Measurements from ENCODE around the gene IFI27. TPM values are rescaled to one million over a fixed set of nuclear protein-coding genes. Genes with fewer than 3 reads are reported as not detected.
A peak's percentile ranks its signal among the peaks of the same experiment; 100 is the strongest.

Gene IFI27
- total RNA-seq, 1 experiment from 2014 or later = 4.9 TPM

GRCh38 chr14:94129111-94129757 lies 18.7 kb downstream of the IFI27 start, which contains the start of gene IFI27L2:
IFI27L2 (minus strand) TSS chr14:94129604; CDS start chr14:94129564, 40 bp downstream.
- no TSS peak for BruUV-seq (replicated peaks)
- no peak for TF ChIP-seq EZH2 (IDR thresholded peaks at IDR 0.05; ENCODE audit: borderline replicate concordance, low read depth, low read length, poor library complexity, severe bottlenecking)
- TF ChIP-seq, protein P1, sequence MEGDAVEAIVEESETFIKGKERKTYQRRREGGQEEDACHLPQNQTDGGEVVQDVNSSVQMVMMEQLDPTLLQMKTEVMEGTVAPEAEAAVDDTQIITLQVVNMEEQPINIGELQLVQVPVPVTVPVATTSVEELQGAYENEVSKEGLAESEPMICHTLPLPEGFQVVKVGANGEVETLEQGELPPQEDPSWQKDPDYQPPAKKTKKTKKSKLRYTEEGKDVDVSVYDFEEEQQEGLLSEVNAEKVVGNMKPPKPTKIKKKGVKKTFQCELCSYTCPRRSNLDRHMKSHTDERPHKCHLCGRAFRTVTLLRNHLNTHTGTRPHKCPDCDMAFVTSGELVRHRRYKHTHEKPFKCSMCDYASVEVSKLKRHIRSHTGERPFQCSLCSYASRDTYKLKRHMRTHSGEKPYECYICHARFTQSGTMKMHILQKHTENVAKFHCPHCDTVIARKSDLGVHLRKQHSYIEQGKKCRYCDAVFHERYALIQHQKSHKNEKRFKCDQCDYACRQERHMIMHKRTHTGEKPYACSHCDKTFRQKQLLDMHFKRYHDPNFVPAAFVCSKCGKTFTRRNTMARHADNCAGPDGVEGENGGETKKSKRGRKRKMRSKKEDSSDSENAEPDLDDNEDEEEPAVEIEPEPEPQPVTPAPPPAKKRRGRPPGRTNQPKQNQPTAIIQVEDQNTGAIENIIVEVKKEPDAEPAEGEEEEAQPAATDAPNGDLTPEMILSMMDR (conservative IDR thresholded peaks at IDR 0.05; ENCODE audit: low read depth, low read length) = peak; percentile 32
- Histone ChIP-seq H3K4me3 (ENCODE audit: low read depth, low read length, poor library complexity, severe bottlenecking) (peak within 1 kb of the TSS; percentile 39), H3K27ac (ENCODE audit: low read depth, low read length, poor library complexity, severe bottlenecking) (no peak within 1 kb of the TSS), H3K27me3 (replicated peaks; ENCODE audit: insufficient read depth, low read depth, low read length, poor library complexity) (no peaks in the 10 kb centered on the region), H3K36me3 (ENCODE audit: insufficient read depth, low read length, poor library complexity, severe bottlenecking) (no peaks in the 10 kb centered on the region), H3K4me1 (ENCODE audit: insufficient read depth, low read length, poor library complexity, severe bottlenecking) (peaks cover 5% of the 10 kb centered on the region), H3K9me3 (ENCODE audit: low read depth, low read length, poor library complexity, severe bottlenecking) (no peaks in the 10 kb centered on the region)
- intact Hi-C loops (cut with micrococcal nuclease; ENCODE audit: unreplicated experiment) = no loop called here
- CTCF ChIA-PET = interaction anchor here (0.6 kb wide), 1 partner anchor 24 kb away, joined by 4 read pairs; no protein-coding TSS in a partner anchor
- POLR2A ChIA-PET (ENCODE audit: low non-redundant PET) = interaction anchor here (0.7 kb wide), 1 partner anchor 75 kb away, joined by 3 read pairs; no protein-coding TSS in a partner anchor
- peak; percentile 88 for DNase-seq (ENCODE audit: low spot score)

DNA sequence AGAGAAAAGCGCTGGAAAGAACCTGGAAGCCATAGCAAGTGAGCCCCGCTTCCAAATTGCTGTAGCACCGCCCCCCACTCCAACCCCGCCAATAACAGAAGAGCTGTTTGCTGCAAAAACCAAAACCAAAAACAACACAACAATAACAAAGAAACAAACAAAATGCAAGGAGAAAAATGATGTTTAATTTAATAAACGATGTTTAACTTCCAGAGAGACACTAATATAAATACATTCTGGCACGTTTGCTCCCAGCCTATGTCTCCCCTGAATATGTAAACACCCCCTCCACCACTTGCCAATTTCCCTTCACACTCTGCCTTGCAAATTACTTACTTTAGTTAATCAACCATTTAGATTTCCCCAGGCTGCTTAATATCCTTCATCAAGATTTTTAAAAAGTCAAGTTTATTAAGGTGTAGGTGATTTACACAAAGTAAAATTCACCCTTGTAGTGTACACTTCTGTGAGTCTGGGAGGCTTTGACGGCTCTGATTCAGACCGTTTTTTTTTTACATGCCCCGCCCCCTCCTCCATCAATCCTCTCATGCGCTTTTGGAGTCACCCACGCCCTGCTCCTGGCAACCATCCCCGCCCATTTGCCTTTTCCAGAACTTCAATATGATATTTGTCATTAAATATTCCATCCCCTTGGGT lies 19.4 kb downstream of the IFI27 start:
- intact Hi-C loops (cut with micrococcal nuclease; ENCODE audit: unreplicated experiment) = loop anchor here (5.0 kb wide), 2 partner anchors 47 to 417 kb away; no protein-coding TSS in a partner anchor
- peak; percentile 66 for DNase-seq (ENCODE audit: low spot score)
- no TSS peak for BruUV-seq (replicated peaks)
- Histone ChIP-seq H3K27me3 (replicated peaks; ENCODE audit: insufficient read depth, low read depth, low read length, poor library complexity) (no peaks in the 10 kb centered on the region), H3K27ac (ENCODE audit: low read depth, low read length, poor library complexity, severe bottlenecking) (no peak overlapping the region), H3K4me1 (ENCODE audit: insufficient read depth, low read length, poor library complexity, severe bottlenecking) (peaks cover 5% of the 10 kb centered on the region), H3K4me3 (ENCODE audit: low read depth, low read length, poor library complexity, severe bottlenecking) (peak overlapping the region; percentile 39), H3K9me3 (ENCODE audit: low read depth, low read length, poor library complexity, severe bottlenecking) (no peaks in the 10 kb centered on the region), H3K36me3 (ENCODE audit: insufficient read depth, low read length, poor library complexity, severe bottlenecking) (no peaks in the 10 kb centered on the region)
- no peak for TF ChIP-seq EZH2 (IDR thresholded peaks at IDR 0.05; ENCODE audit: borderline replicate concordance, low read depth, low read length, poor library complexity, severe bottlenecking)
- TF ChIP-seq, protein P1 (conservative IDR thresholded peaks at IDR 0.05; ENCODE audit: low read depth, low read length) = no peak
- ChIA-PET POLR2A (ENCODE audit: low non-redundant PET) (interaction anchor here (0.7 kb wide), 1 partner anchor 74 kb away, joined by 3 read pairs; no protein-coding TSS in a partner anchor), CTCF (interaction anchor here (0.6 kb wide), 1 partner anchor 25 kb away, joined by 4 read pairs; no protein-coding TSS in a partner anchor)

DNA sequence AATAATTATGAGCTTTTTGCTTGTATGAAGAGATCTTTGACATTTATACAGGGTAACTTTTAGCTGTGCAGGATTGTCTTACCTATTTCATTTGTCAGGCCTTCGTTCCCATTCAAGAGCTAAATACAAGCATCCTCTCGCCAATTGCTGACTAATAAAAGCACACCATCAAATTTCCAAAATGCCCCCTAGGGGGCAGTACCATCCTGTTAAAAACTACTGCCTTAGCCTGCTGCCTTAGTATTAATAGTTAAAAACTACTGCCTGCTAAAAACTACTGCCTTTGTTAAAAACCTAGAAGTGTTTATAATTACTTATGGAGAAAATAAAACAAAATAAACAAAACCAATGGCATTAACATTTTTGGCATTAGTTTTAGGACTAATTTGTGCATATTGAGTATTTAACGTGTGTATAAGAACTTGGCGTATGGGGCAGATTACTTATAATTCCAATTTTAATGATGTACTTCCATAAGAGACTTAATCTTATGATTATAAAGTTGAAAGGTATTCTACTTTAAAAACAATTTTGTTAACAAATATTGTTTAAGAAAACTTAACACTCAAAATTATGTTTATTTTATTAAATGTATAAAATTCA lies 21.9 kb downstream of the IFI27 start:
- BruUV-seq (replicated peaks) = no TSS peak
- no peak for TF ChIP-seq EZH2 (IDR thresholded peaks at IDR 0.05; ENCODE audit: borderline replicate concordance, low read depth, low read length, poor library complexity, severe bottlenecking)
- TF ChIP-seq, protein P1 (conservative IDR thresholded peaks at IDR 0.05; ENCODE audit: low read depth, low read length) = peak; percentile 86
- no peaks in the 10 kb centered on the region for H3K36me3 ChIP-seq (ENCODE audit: insufficient read depth, low read length, poor library complexity, severe bottlenecking)
- intact Hi-C loops (cut with micrococcal nuclease; ENCODE audit: unreplicated experiment) = loop anchor here (5.0 kb wide), 2 partner anchors 45 to 415 kb away; no protein-coding TSS in a partner anchor
- DNase-seq (ENCODE audit: low spot score) = peak; percentile 78
- no peak overlapping the region for H3K4me3 ChIP-seq (ENCODE audit: low read depth, low read length, poor library complexity, severe bottlenecking)
- H3K27me3 ChIP-seq (replicated peaks; ENCODE audit: insufficient read depth, low read depth, low read length, poor library complexity) = no peaks in the 10 kb centered on the region
- H3K27ac ChIP-seq (ENCODE audit: low read depth, low read length, poor library complexity, severe bottlenecking) = no peak overlapping the region
- POLR2A ChIA-PET (ENCODE audit: low non-redundant PET) = no interaction called here
- H3K9me3 ChIP-seq (ENCODE audit: low read depth, low read length, poor library complexity, severe bottlenecking) = no peaks in the 10 kb centered on the region
- H3K4me1 ChIP-seq (ENCODE audit: insufficient read depth, low read length, poor library complexity, severe bottlenecking) = peaks cover 5% of the 10 kb centered on the region
- CTCF ChIA-PET = interaction anchor here (0.6 to 1.7 kb wide), 8 partner anchors 10 to 354 kb away, joined by 3 to 10 read pairs (median 4); no protein-coding TSS in a partner anchor
